ENCODE data around the gene TNPO3.
"Not testable (repeated sequence)": the region's sequence is repeated elsewhere in the genome, so short reads cannot be mapped to it uniquely, and the experiment has no call there.

TNPO3 gene

GRCh38 chr7:129069021-129069420 is 14.1 kb upstream of the TNPO3 start:
- Histone ChIP-seq H3K14ac (ENCODE audit: low read length) (no peak overlapping the region), H3K79me2 (ENCODE audit: control insufficient read depth, insufficient read depth, low read length, poor library complexity) (no peaks in the 10 kb centered on the region), H3K4ac (ENCODE audit: low read depth, low read length) (no peak overlapping the region), H3K4me1 (ENCODE audit: control insufficient read depth in 1 of 2, insufficient read depth in 2 of 2, low read length in 2 of 2) (peaks cover 2 to 7% of the 10 kb centered on the region in 2 experiments), H3K4me2 (ENCODE audit: low read length) (no peak overlapping the region), H2BK5ac (ENCODE audit: low read depth, low read length, poor library complexity) (no peak overlapping the region), H2BK12ac (ENCODE audit: low read length) (no peak overlapping the region), H3K27ac (ENCODE audit: low read depth, low read length) (no peak overlapping the region), H4K91ac (ENCODE audit: low read depth, low read length) (no peak overlapping the region), H4K8ac (ENCODE audit: low read depth, low read length) (no peak overlapping the region), H3K9ac (ENCODE audit: low read length) (no peak overlapping the region), H3K23ac (ENCODE audit: low read length) (no peak overlapping the region), H3K18ac (ENCODE audit: low read length) (no peak overlapping the region), H3K4me3 (ENCODE audit: low read depth, low read length) (no peak overlapping the region), H3K79me1 (ENCODE audit: low read length) (no peaks in the 10 kb centered on the region), H3K36me3 (ENCODE audit: control insufficient read depth in 1 of 2, insufficient read depth in 2 of 2, low read length in 2 of 2) (no peaks in the 10 kb centered on the region), H2BK120ac (ENCODE audit: insufficient read depth, low read length, poor library complexity) (no peak overlapping the region), H2AFZ (ENCODE audit: insufficient read depth, low read length, poor library complexity) (no peak overlapping the region), H3K27me3 (ENCODE audit: insufficient read depth, low read length) (no peaks in the 10 kb centered on the region), H4K12ac (ENCODE audit: low read depth, low read length) (no peak overlapping the region), H2AK5ac (ENCODE audit: low read length) (no peak overlapping the region), H3K9me3 (ENCODE audit: insufficient read depth, low read depth, low read length) (no peaks in the 10 kb centered on the region)
- no CpG with 5 or more reads among the region's 5 CpGs for WGBS (ENCODE audit: extremely low coverage, insufficient coverage, insufficient read length)
- DNase-seq, result no peak

DNA sequence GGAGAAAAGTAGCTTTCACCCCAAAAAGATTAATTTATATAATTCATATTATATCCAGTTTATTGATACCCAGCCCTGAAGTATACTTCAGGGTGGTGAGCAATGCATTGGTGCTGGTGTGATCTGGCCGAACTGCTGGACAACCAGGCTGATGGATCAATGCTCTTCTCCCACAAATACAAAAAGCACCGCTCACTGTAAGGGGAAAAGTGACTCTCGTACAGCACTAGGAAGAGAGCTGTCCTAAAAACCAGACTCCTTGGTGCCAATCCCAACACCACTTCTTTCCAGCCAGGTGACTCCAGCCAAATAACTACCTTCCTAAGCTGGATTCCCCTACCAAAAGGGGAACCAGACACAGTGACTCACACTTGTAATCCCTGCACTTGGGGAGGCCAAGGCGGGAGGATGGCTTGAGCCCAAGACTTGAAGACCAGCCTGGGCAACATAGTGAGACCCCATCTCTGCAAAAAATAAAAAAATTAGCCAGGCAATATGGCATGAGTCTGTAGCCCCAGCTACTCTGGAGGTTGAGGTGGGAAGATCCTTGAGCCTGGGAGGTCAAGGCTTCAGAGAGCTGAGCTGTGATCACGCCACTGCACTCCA is 13.1 kb upstream of the TNPO3 start:
- no CpG with 5 or more reads among the region's 5 CpGs for WGBS (ENCODE audit: extremely low coverage, insufficient coverage, insufficient read length)
- Histone ChIP-seq H3K27me3 (ENCODE audit: insufficient read depth, low read length) (no peaks in the 10 kb centered on the region), H2BK12ac (ENCODE audit: low read length) (no peak overlapping the region), H3K18ac (ENCODE audit: low read length) (no peak overlapping the region), H2AFZ (ENCODE audit: insufficient read depth, low read length, poor library complexity) (no peak overlapping the region), H3K23ac (ENCODE audit: low read length) (no peak overlapping the region), H4K91ac (ENCODE audit: low read depth, low read length) (no peak overlapping the region), H3K4me1 (ENCODE audit: control insufficient read depth in 1 of 2, insufficient read depth in 2 of 2, low read length in 2 of 2) (peaks cover 2 to 7% of the 10 kb centered on the region in 2 experiments), H2AK5ac (ENCODE audit: low read length) (no peak overlapping the region), H4K8ac (ENCODE audit: low read depth, low read length) (no peak overlapping the region), H3K36me3 (ENCODE audit: control insufficient read depth in 1 of 2, insufficient read depth in 2 of 2, low read length in 2 of 2) (no peaks in the 10 kb centered on the region), H2BK5ac (ENCODE audit: low read depth, low read length, poor library complexity) (no peak overlapping the region), H3K4me3 (ENCODE audit: low read depth, low read length) (no peak overlapping the region), H4K12ac (ENCODE audit: low read depth, low read length) (no peak overlapping the region), H3K4ac (ENCODE audit: low read depth, low read length) (no peak overlapping the region), H3K79me2 (ENCODE audit: control insufficient read depth, insufficient read depth, low read length, poor library complexity) (no peaks in the 10 kb centered on the region), H3K4me2 (ENCODE audit: low read length) (no peak overlapping the region), H3K9me3 (ENCODE audit: insufficient read depth, low read depth, low read length) (no peaks in the 10 kb centered on the region), H3K14ac (ENCODE audit: low read length) (no peak overlapping the region), H2BK120ac (ENCODE audit: insufficient read depth, low read length, poor library complexity) (no peak overlapping the region), H3K9ac (ENCODE audit: low read length) (no peak overlapping the region), H3K27ac (ENCODE audit: low read depth, low read length) (no peak overlapping the region), H3K79me1 (ENCODE audit: low read length) (no peaks in the 10 kb centered on the region)
- DNase-seq, result no peak

DNA sequence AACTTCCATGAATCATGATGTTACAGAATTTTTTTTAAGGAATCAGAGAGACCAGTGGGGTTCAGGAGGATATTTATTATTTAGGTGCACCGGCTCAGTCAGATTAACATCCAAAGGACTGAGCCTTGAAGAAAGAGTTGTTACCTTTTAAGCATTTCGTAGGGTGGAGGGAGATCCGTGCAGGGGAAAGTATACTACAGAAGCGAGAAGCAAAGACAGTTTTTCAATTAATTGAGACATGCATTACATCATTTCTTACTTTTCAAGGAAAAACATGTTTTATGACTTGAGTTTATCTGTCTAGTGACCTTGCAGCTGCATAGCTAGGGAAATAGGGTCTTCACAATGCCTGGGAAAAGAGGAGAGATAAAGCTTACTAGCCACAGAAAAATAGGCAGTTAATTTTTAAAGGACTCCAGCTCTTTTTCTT is 12.2 kb upstream of the TNPO3 start:
- H3K4ac ChIP-seq (ENCODE audit: low read depth, low read length); H4K91ac ChIP-seq (ENCODE audit: low read depth, low read length); H4K8ac ChIP-seq (ENCODE audit: low read depth, low read length); H2BK12ac ChIP-seq (ENCODE audit: low read length); H3K79me1 ChIP-seq (ENCODE audit: low read length); DNase-seq; H2AFZ ChIP-seq (ENCODE audit: insufficient read depth, low read length, poor library complexity); H2BK120ac ChIP-seq (ENCODE audit: insufficient read depth, low read length, poor library complexity); H3K9ac ChIP-seq (ENCODE audit: low read length); H3K23ac ChIP-seq (ENCODE audit: low read length); H3K27me3 ChIP-seq (ENCODE audit: insufficient read depth, low read length); H3K36me3 ChIP-seq (ENCODE audit: control insufficient read depth in 1 of 2, insufficient read depth in 2 of 2, low read length in 2 of 2); H2AK5ac ChIP-seq (ENCODE audit: low read length); H3K4me1 ChIP-seq (ENCODE audit: control insufficient read depth in 1 of 2, insufficient read depth in 2 of 2, low read length in 2 of 2); H3K27ac ChIP-seq (ENCODE audit: low read depth, low read length); H4K12ac ChIP-seq (ENCODE audit: low read depth, low read length); H3K18ac ChIP-seq (ENCODE audit: low read length); H3K4me3 ChIP-seq (ENCODE audit: low read depth, low read length); H3K4me2 ChIP-seq (ENCODE audit: low read length); H3K9me3 ChIP-seq (ENCODE audit: insufficient read depth, low read depth, low read length); H3K14ac ChIP-seq (ENCODE audit: low read length); H2BK5ac ChIP-seq (ENCODE audit: low read depth, low read length, poor library complexity); H3K79me2 ChIP-seq (ENCODE audit: control insufficient read depth, insufficient read depth, low read length, poor library complexity): not testable (repeated sequence)
- WGBS (ENCODE audit: extremely low coverage, insufficient coverage, insufficient read length), result no CpG with 5 or more reads among the region's 4 CpGs

DNA sequence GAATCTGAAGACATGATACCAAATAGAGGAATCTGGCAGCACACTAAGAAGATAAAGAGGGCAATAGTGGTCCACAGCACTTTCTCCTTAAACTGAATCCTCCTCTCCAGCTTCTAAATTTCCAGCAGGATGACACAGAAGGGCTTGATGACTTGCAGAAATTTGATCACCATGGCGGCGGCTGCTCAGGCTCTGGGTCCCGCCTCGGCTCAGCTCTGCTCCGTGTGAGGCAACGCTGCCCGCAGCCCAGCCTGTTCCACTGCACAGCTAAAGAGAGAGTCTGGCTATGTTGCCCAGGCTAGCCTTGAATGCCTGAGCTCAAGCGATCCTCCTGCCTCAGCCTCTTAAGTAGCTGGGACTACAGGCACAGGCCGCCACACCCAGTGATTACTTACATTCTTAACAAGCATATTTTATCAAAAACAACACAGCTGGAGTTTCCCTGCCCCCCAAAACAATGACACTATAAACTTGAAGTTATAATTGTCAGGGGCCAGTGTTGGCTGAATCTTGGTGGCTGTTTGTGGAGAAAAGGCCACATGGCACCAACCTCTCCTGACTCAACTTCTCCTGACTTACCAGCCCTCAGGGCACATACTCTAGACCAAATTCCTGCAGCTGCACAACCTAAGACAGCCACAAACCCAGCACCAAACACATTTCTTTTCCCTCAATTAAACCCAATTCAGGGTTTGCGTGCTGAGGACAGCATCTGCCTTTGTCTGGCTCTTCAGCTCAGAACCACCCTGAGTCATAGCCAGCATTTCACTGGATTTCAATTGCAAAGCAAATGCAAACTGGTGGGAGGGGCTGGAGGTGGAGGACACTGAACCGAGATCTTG is 11.6 kb upstream of the TNPO3 start:
- H3K36me3 ChIP-seq (ENCODE audit: control insufficient read depth in 1 of 2, insufficient read depth in 2 of 2, low read length in 2 of 2), result no peaks in the 10 kb centered on the region
- no peak overlapping the region for H4K91ac ChIP-seq (ENCODE audit: low read depth, low read length)
- peaks cover 2% of the 10 kb centered on the region for H3K9me3 ChIP-seq (ENCODE audit: insufficient read depth, low read depth, low read length)
- no peak overlapping the region for H2AK5ac ChIP-seq (ENCODE audit: low read length)
- no peak overlapping the region for H2BK12ac ChIP-seq (ENCODE audit: low read length)
- no peak overlapping the region for H3K4me3 ChIP-seq (ENCODE audit: low read depth, low read length)
- no peak overlapping the region for H4K12ac ChIP-seq (ENCODE audit: low read depth, low read length)
- H4K8ac ChIP-seq (ENCODE audit: low read depth, low read length), result no peak overlapping the region
- H2BK5ac ChIP-seq (ENCODE audit: low read depth, low read length, poor library complexity), result no peak overlapping the region
- H3K18ac ChIP-seq (ENCODE audit: low read length), result no peak overlapping the region
- H2BK120ac ChIP-seq (ENCODE audit: insufficient read depth, low read length, poor library complexity), result no peak overlapping the region
- H3K4ac ChIP-seq (ENCODE audit: low read depth, low read length), result no peak overlapping the region
- no peaks in the 10 kb centered on the region for H3K27me3 ChIP-seq (ENCODE audit: insufficient read depth, low read length)
- H3K79me2 ChIP-seq (ENCODE audit: control insufficient read depth, insufficient read depth, low read length, poor library complexity), result no peaks in the 10 kb centered on the region
- no peak overlapping the region for H2AFZ ChIP-seq (ENCODE audit: insufficient read depth, low read length, poor library complexity)
- H3K4me1 ChIP-seq (ENCODE audit: control insufficient read depth in 1 of 2, insufficient read depth in 2 of 2, low read length in 2 of 2), result peaks cover 2 to 7% of the 10 kb centered on the region in 2 experiments
- no peak overlapping the region for H3K23ac ChIP-seq (ENCODE audit: low read length)
- DNase-seq, result peak; percentile 97 to 98
- WGBS (ENCODE audit: extremely low coverage, insufficient coverage, insufficient read length), result no CpG with 5 or more reads among the region's 11 CpGs
- H3K9ac ChIP-seq (ENCODE audit: low read length), result no peak overlapping the region
- no peak overlapping the region for H3K14ac ChIP-seq (ENCODE audit: low read length)
- H3K27ac ChIP-seq (ENCODE audit: low read depth, low read length), result no peak overlapping the region
- no peak overlapping the region for H3K4me2 ChIP-seq (ENCODE audit: low read length)
- H3K79me1 ChIP-seq (ENCODE audit: low read length), result no peaks in the 10 kb centered on the region

Measured in trophoblast cell (in vitro differentiated cells and primary cell).